H1 (cell line): ENCODE measurements around the gene KCTD8. TPM values are rescaled to one million over a fixed set of nuclear protein-coding genes. Genes with fewer than 3 reads are reported as not detected.

ENCODE experiments used
- CTCF ChIA-PET: fragments of 300-600 bp; sonication (Branson Sonifier 250); formaldehyde crosslinking; loops from one replicate; lab custom pipeline; 2021; ENCODE audit not compliant: partially characterized antibody; lab: Charles Lee
- POLR2A ChIA-PET: fragments of 300-600 bp; sonication (Branson Sonifier 250); formaldehyde crosslinking; loops from one replicate; lab custom pipeline; 2021; ENCODE audit warnings: inconsistent platforms; ENCODE audit not compliant: partially characterized antibody; lab: Charles Lee
- DNase-seq, 2 experiments: peaks; one replicate each; pipeline versions ENCODE4 v3.0.0 to v3.0.0-alpha.2; 2010 to 2022; ENCODE audit warnings: low spot score in 2 of 2, low read depth in 1 of 2, mixed read lengths in 1 of 2
- FAIRE-seq: peaks from 2 replicates; lab custom pipeline; 2011; peaks lifted over from hg19 to GRCh38; lab: Jason Lieb, UNC
- H2AFZ ChIP-seq: 2 replicates; pipeline ENCODE4 v1.8.1; 2012; ENCODE audit warnings: low read length, inconsistent platforms
- H2AK5ac ChIP-seq: 2 replicates; pipeline ENCODE4 v1.6.1; 2013; ENCODE audit warnings: low read depth, low read length
- H2BK120ac ChIP-seq: replicated peaks from 2 replicates; pipeline ENCODE3; 2013; ENCODE audit warnings: low read depth, low read length, inconsistent platforms
- H2BK12ac ChIP-seq: 2 replicates; pipeline ENCODE4 v1.6.1; 2013; ENCODE audit warnings: low read depth, low read length
- H2BK15ac ChIP-seq: 2 replicates; pipeline ENCODE4 v1.6.1; 2013; ENCODE audit warnings: low read length
- H2BK20ac ChIP-seq: 2 replicates; pipeline ENCODE4 v1.6.1; 2013; ENCODE audit warnings: low read length
- H2BK5ac ChIP-seq: 2 replicates; pipeline ENCODE4 v1.6.1; 2013; ENCODE audit warnings: low read depth, low read length
- H3K14ac ChIP-seq: 2 replicates; pipeline ENCODE4 v1.6.1; 2013; ENCODE audit warnings: inconsistent platforms; ENCODE audit not compliant: insufficient read length
- H3K18ac ChIP-seq: 2 replicates; pipeline ENCODE4 v1.6.1; 2013; ENCODE audit warnings: low read length; ENCODE audit errors: extremely low read depth
- H3K23ac ChIP-seq: 2 replicates; pipeline ENCODE4 v1.6.1; 2013; ENCODE audit warnings: inconsistent platforms; ENCODE audit not compliant: insufficient read length
- H3K23me2 ChIP-seq: 2 replicates; pipeline ENCODE4 v1.6.1; 2013; ENCODE audit warnings: low read depth, low read length
- H3K27ac ChIP-seq: 2 replicates; pipeline ENCODE4 v1.6.1; 2011; ENCODE audit warnings: low read depth, low read length, inconsistent platforms
- H3K27me3 ChIP-seq, 4 experiments: replicated peaks in 1 of 4; 1 replicate in 1 of 4; 2 replicates in 3 of 4; pipeline versions ENCODE4 v1.6.1 to v1.8.1; 2011 to 2013; ENCODE audit warnings: low read length in 3 of 4, mild to moderate bottlenecking in 3 of 4, inconsistent platforms in 2 of 4, mixed read lengths in 2 of 4, moderate library complexity in 1 of 4; ENCODE audit not compliant: control insufficient read depth in 3 of 4, insufficient read depth in 3 of 4; ENCODE audit errors: extremely low read depth in 1 of 4
- H3K36me3 ChIP-seq, 4 experiments: 2 replicates each; pipeline versions ENCODE4 v1.6.1 to v1.8.1; 2011 to 2013; ENCODE audit warnings: mild to moderate bottlenecking in 4 of 4, low read length in 3 of 4, moderate library complexity in 2 of 4, control low read depth in 1 of 4, inconsistent platforms in 1 of 4; ENCODE audit not compliant: insufficient read depth in 4 of 4, control insufficient read depth in 2 of 4
- H3K4ac ChIP-seq: replicated peaks from 2 replicates; pipeline ENCODE3; 2013; ENCODE audit warnings: low read length, low read depth, mixed read lengths, inconsistent platforms; ENCODE audit not compliant: insufficient read length
- H3K4me1 ChIP-seq, 4 experiments: replicated peaks in 1 of 4; 1 replicate in 1 of 4; 2 replicates in 3 of 4; pipeline versions ENCODE4 v1.6.1 to v1.8.1; 2011 to 2013; ENCODE audit warnings: low read length in 3 of 4, inconsistent platforms in 2 of 4, mixed read lengths in 1 of 4; ENCODE audit not compliant: insufficient read depth in 4 of 4, control insufficient read depth in 3 of 4
- H3K4me2 ChIP-seq, 2 experiments: 2 replicates each; pipeline versions ENCODE4 v1.6.1 to v1.8.1; 2011 to 2013; ENCODE audit warnings: low read depth in 2 of 2, low read length in 2 of 2, control low read depth in 1 of 2, inconsistent platforms in 1 of 2, mild to moderate bottlenecking in 1 of 2; ENCODE audit not compliant: insufficient read depth in 1 of 2
- H3K4me3 ChIP-seq, 4 experiments: fragments of 200-600, 300-600 bp in 1 of 4; sonication (generic), shearing (Covaris generic), sonication (Bioruptor Twin) in 1 of 4; 2 replicates each; pipeline versions ENCODE4 v1.5.1 to v1.8.1; 2011 to 2016; ENCODE audit warnings: low read length in 4 of 4, low read depth in 3 of 4, control low read depth in 2 of 4, inconsistent platforms in 2 of 4, mild to moderate bottlenecking in 2 of 4, mixed read lengths in 1 of 4, moderate library complexity in 1 of 4; ENCODE audit not compliant: insufficient read depth in 2 of 4; ENCODE audit errors: extremely low read depth in 1 of 4
- H3K56ac ChIP-seq: replicated peaks from 2 replicates; pipeline ENCODE3; 2013; ENCODE audit warnings: low read depth, mild to moderate bottlenecking, mixed read lengths, low read length, inconsistent platforms; ENCODE audit not compliant: insufficient read length
- H3K79me1 ChIP-seq: 2 replicates; pipeline ENCODE4 v1.6.1; 2013; ENCODE audit warnings: low read depth, low read length, control low read depth
- H3K79me2 ChIP-seq, 2 experiments: 2 replicates each; pipeline versions ENCODE4 v1.6.1 to v1.8.1; 2012 to 2013; ENCODE audit warnings: low read length in 2 of 2, mild to moderate bottlenecking in 2 of 2, inconsistent platforms in 1 of 2; ENCODE audit not compliant: insufficient read depth in 2 of 2, control insufficient read depth in 1 of 2
- H3K9ac ChIP-seq, 4 experiments: replicated peaks in 1 of 4; 1 replicate in 1 of 4; 2 replicates in 3 of 4; pipeline versions ENCODE4 v1.6.1 to v1.8.1; 2011 to 2013; ENCODE audit warnings: low read depth in 3 of 4, low read length in 3 of 4, control low read depth in 2 of 4, mild to moderate bottlenecking in 2 of 4, moderate library complexity in 2 of 4, inconsistent platforms in 1 of 4; ENCODE audit errors: extremely low read depth in 1 of 4
- H3K9me3 ChIP-seq, 2 experiments: 2 replicates each; pipeline versions ENCODE4 v1.6.1 to v1.8.1; 2012 to 2013; ENCODE audit warnings: mild to moderate bottlenecking in 2 of 2, moderate library complexity in 2 of 2, control low read depth in 1 of 2, inconsistent platforms in 1 of 2, low read depth in 1 of 2, low read length in 1 of 2, mixed read lengths in 1 of 2; ENCODE audit not compliant: insufficient read depth in 2 of 2
- H4K20me1 ChIP-seq, 2 experiments: replicated peaks in 1 of 2; 2 replicates each; pipeline versions ENCODE3 to v1.8.1; 2011 to 2013; ENCODE audit warnings: inconsistent platforms in 2 of 2, low read length in 2 of 2, mild to moderate bottlenecking in 1 of 2; ENCODE audit not compliant: insufficient read depth in 2 of 2, control insufficient read depth in 1 of 2
- H4K5ac ChIP-seq: 2 replicates; pipeline ENCODE4 v1.6.1; 2013; ENCODE audit warnings: low read length, low read depth, mixed read lengths, inconsistent platforms; ENCODE audit not compliant: insufficient read length
- H4K8ac ChIP-seq: 2 replicates; pipeline ENCODE4 v1.8.0; 2013; ENCODE audit warnings: mild to moderate bottlenecking, moderate library complexity, low read length, inconsistent platforms; ENCODE audit not compliant: insufficient read depth; ENCODE audit errors: extremely low read depth
- H4K91ac ChIP-seq: replicated peaks from 2 replicates; pipeline ENCODE3; 2013; ENCODE audit warnings: low read length, mixed read lengths, inconsistent platforms; ENCODE audit not compliant: insufficient read length
- BCL11A ChIP-seq, 2 experiments: IDR thresholded peaks; one replicate each; pipeline ENCODE4 v1.6.1; 2011; ENCODE audit warnings: low read depth in 2 of 2, low read length in 2 of 2, mild to moderate bottlenecking in 2 of 2
- GABPA ChIP-seq: IDR thresholded peaks from 2 replicates; pipeline ENCODE4 v1.6.1; 2011; ENCODE audit warnings: mild to moderate bottlenecking, low read length, moderate library complexity, borderline replicate concordance; ENCODE audit not compliant: insufficient read depth
- JUN ChIP-seq: IDR thresholded peaks from 2 replicates; pipeline ENCODE4 v1.6.1; 2011; ENCODE audit warnings: low read depth, mild to moderate bottlenecking, improper control_type of control experiment, low read length
- KDM4A ChIP-seq: IDR thresholded peaks from one replicate; pipeline ENCODE4 v1.7.1; 2012; ENCODE audit warnings: low read depth, mild to moderate bottlenecking, moderate library complexity, low read length, inconsistent platforms; ENCODE audit not compliant: severe bottlenecking
- PHF8 ChIP-seq: fragments of 200-600 bp; sonication (generic); conservative IDR thresholded peaks from 2 replicates; pipeline ENCODE4 v1.7.1; 2012; ENCODE audit warnings: low read depth, mild to moderate bottlenecking, inconsistent platforms, low read length, moderate library complexity
- RXRA ChIP-seq: IDR thresholded peaks from 2 replicates; pipeline ENCODE4 v1.6.1; 2011; ENCODE audit warnings: low read depth, mild to moderate bottlenecking, low read length, moderate library complexity; ENCODE audit not compliant: insufficient read depth
- SAP30 ChIP-seq: fragments of 300-600 bp; sonication (generic); IDR thresholded peaks from 2 replicates; pipeline ENCODE4 v1.7.1; 2012; ENCODE audit warnings: low read length, moderate library complexity, mild to moderate bottlenecking, inconsistent platforms; ENCODE audit not compliant: insufficient read depth, insufficient replicate concordance
- SIRT6 ChIP-seq: IDR thresholded peaks from one replicate; pipeline ENCODE4 v1.7.1; 2012; ENCODE audit warnings: low read length, inconsistent platforms
- SUZ12 ChIP-seq: fragments of 200-600 bp; sonication (generic); IDR thresholded peaks from 2 replicates; pipeline ENCODE4 v1.6.1; 2012; ENCODE audit warnings: mild to moderate bottlenecking, inconsistent platforms, low read length, moderate library complexity, mixed read lengths
- TEAD4 ChIP-seq: IDR thresholded peaks from 2 replicates; pipeline ENCODE4 v1.6.1; 2012; ENCODE audit warnings: low read depth, low read length, inconsistent platforms, mixed read lengths
- WGBS, 2 experiments: shearing (Covaris generic) in 1 of 2; methylation state at CpG; one replicate each; pipeline versions ENCODE4 v1.1.6 to v1.1.7; 2013 to 2015; ENCODE audit warnings: low lambda C conversion rate in 2 of 2, mixed read lengths in 2 of 2, inconsistent platforms in 1 of 2, low coverage in 1 of 2, missing lambda C conversion rate in 1 of 2; ENCODE audit not compliant: insufficient replicate concordance in 2 of 2, insufficient coverage in 1 of 2, insufficient read length in 1 of 2; ENCODE audit errors: extremely low coverage in 1 of 2, missing lambda C conversion rate in 1 of 2; 5-methylcytosine and 5-hydroxymethylcytosine counted together
- polyA plus RNA-seq, 7 experiments: library from polyadenylated mRNA; depleted of rRNA in 3 of 7; stranded (reverse) in 5 of 7; unstranded in 2 of 7; fragments of >200 nt in 5 of 7; fragments of 200-250 nt in 2 of 7; gene quantifications; 1 replicate in 5 of 7; 2 replicates in 1 of 7; 4 replicates in 1 of 7; pipeline versions ENCODE4 v1.2.1 to v1.2.3, GENCODE V29; 2011 to 2013; ENCODE audit warnings: missing spikeins in 2 of 7, mixed read lengths in 2 of 7
- total RNA-seq: library from RNA; stranded (reverse); fragmentation: NEBNext Ultra II Directional; extraction: Animal tissue kit (Norgen Biotek cat#: 25700); gene quantifications from 2 replicates; pipeline ENCODE4 v1.2.1, GENCODE V29; 2021
- TF ChIP-seq, protein P1 (sequence below): IDR thresholded peaks from 2 replicates; pipeline ENCODE4 v1.6.1; 2012; ENCODE audit warnings: inconsistent platforms
- TF ChIP-seq, protein P2 (sequence below): IDR thresholded peaks from 2 replicates; pipeline ENCODE4 v1.6.1; 2012; ENCODE audit warnings: inconsistent platforms

Gene KCTD8
- total and polyA plus RNA-seq, 2 of the 8 experiments (the other 6 are each of a cell fraction or from before 2014, with no cell fraction given): 2.9 to 3.7 TPM

DNA sequence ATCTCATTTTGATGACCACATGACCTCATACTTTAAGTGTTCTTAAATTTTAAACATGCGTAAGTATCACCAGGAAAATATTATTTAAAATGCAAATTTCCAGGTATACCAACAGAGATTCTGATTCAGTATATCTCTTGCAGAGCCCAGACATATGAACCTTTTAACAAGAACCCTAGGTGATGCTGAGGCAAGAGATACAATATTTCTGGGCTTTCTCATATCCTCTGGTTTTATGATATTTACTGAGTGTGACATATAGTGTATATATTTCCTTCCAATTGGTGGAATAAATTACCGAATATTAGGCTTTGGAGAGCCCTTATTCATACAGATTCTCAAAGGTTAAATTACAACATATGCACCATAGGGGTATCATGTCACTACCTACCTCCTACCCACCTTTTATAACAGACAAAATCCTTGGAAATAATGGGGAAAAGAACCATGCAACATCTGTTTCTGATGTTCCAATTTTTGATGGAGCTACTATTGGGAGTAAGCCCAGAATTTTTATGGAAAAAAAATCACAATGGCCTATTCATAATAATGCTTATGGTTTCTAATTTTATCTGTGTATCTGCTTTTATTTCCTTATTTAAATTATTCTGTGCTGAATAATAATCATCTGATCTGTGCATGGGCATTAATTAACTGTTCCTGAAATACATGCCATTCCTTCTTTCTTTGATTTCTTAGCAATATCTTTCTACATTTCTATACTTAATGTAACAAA is 27.1 kb downstream of the KCTD8 start:
- H3K4me1 ChIP-seq: no peaks in the 10 kb centered on the region
- no peak overlapping the region for H2BK15ac ChIP-seq
- POLR2A ChIA-PET: no interaction called here
- no peak overlapping the region for H2AFZ ChIP-seq
- no peaks in the 10 kb centered on the region for H4K20me1 ChIP-seq
- H2BK120ac ChIP-seq: no peak overlapping the region
- H3K36me3 ChIP-seq: no peaks in the 10 kb centered on the region
- H3K27ac ChIP-seq: no peak overlapping the region
- no peak overlapping the region for H3K9ac ChIP-seq
- no peak overlapping the region for H3K4me3 ChIP-seq
- H4K8ac ChIP-seq: no peak overlapping the region
- H4K5ac ChIP-seq: no peak overlapping the region
- no peak overlapping the region for H2AK5ac ChIP-seq
- no peak overlapping the region for H3K4ac ChIP-seq
- DNase-seq (no peak), FAIRE-seq (no peak)
- no peaks in the 10 kb centered on the region for H3K79me1 ChIP-seq
- no peak overlapping the region for H3K18ac ChIP-seq
- no peak overlapping the region for H3K56ac ChIP-seq
- no peak overlapping the region for H2BK5ac ChIP-seq
- H3K23me2 ChIP-seq: no peaks in the 10 kb centered on the region
- H4K91ac ChIP-seq: no peak overlapping the region
- no peaks in the 10 kb centered on the region for H3K9me3 ChIP-seq
- H3K23ac ChIP-seq: no peak overlapping the region
- no peak overlapping the region for H3K4me2 ChIP-seq
- no peak overlapping the region for H2BK20ac ChIP-seq
- H3K14ac ChIP-seq: no peak overlapping the region
- WGBS, 2 experiments: 88% methylated on average over 2 of the region's 2 CpGs; no CpG with 5 or more reads in 1 of the 2 experiments
- CTCF ChIA-PET: no interaction called here
- H2BK12ac ChIP-seq: no peak overlapping the region
- H3K79me2 ChIP-seq: peaks cover 0 to 12% of the 10 kb centered on the region in 2 experiments; a peak in 1 of 4 replicates
- H3K27me3 ChIP-seq: no peaks in the 10 kb centered on the region
- TF ChIP-seq, protein P1, sequence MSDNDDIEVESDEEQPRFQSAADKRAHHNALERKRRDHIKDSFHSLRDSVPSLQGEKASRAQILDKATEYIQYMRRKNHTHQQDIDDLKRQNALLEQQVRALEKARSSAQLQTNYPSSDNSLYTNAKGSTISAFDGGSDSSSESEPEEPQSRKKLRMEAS: no peak
- TF ChIP-seq JUN: no peak
- no peak for TF ChIP-seq SAP30
- no peak for TF ChIP-seq BCL11A (IDR thresholded peaks at IDR 0.05; ENCODE audit: low read depth in 2 of 2, low read length in 2 of 2)
- no peak for TF ChIP-seq RXRA
- no peak for TF ChIP-seq TEAD4
- TF ChIP-seq GABPA: no peak
- no peak for TF ChIP-seq KDM4A
- no peak for TF ChIP-seq SIRT6
- TF ChIP-seq PHF8: no peak
- TF ChIP-seq, protein P2, sequence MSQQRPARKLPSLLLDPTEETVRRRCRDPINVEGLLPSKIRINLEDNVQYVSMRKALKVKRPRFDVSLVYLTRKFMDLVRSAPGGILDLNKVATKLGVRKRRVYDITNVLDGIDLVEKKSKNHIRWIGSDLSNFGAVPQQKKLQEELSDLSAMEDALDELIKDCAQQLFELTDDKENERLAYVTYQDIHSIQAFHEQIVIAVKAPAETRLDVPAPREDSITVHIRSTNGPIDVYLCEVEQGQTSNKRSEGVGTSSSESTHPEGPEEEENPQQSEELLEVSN: no peak
- TF ChIP-seq SUZ12: no peak
